Hepatocyte (in vitro differentiated cells): ENCODE results near the gene IFT122. TPM values are rescaled to one million over a fixed set of nuclear protein-coding genes. Genes with fewer than 3 reads are reported as not detected.

Experiments
- DNase-seq: peaks from one replicate; pipeline ENCODE4 v3.0.0-alpha.2; 2016; ENCODE audit warnings: low spot score
- H2AFZ ChIP-seq: fragments of 200-600 bp; sonication (generic); 2 replicates; pipeline ENCODE4 v1.6.0; 2016; ENCODE audit warnings: antibody characterized with exemption, mild to moderate bottlenecking
- H3K27ac ChIP-seq: fragments of 200-600 bp; sonication (generic); 2 replicates; pipeline ENCODE4 v1.5.1; 2016; ENCODE audit warnings: mild to moderate bottlenecking
- H3K27me3 ChIP-seq: fragments of 200-600 bp; sonication (generic); 2 replicates; pipeline ENCODE4 v1.6.1; 2016
- H3K36me3 ChIP-seq: fragments of 200-600 bp; sonication (generic); replicated peaks from 2 replicates; pipeline ENCODE4 v1.5.1; 2016; ENCODE audit warnings: low read depth; ENCODE audit not compliant: insufficient read depth
- H3K4me1 ChIP-seq: fragments of 200-600 bp; sonication (generic); 2 replicates; pipeline ENCODE4 v1.5.1; 2016; ENCODE audit warnings: mild to moderate bottlenecking, moderate library complexity; ENCODE audit not compliant: insufficient read depth
- H3K4me2 ChIP-seq: fragments of 200-600 bp; sonication (generic); 2 replicates; pipeline ENCODE4 v1.6.0; 2016
- H3K4me3 ChIP-seq: fragments of 200-600 bp; sonication (generic); 2 replicates; pipeline ENCODE4 v1.5.1; 2016; ENCODE audit warnings: mild to moderate bottlenecking
- H3K79me2 ChIP-seq: fragments of 200-600 bp; sonication (generic); 2 replicates; pipeline ENCODE4 v1.6.0; 2017; ENCODE audit warnings: mild to moderate bottlenecking
- H3K9me2 ChIP-seq: fragments of 200-600 bp; sonication (generic); replicated peaks from 2 replicates; pipeline ENCODE4 v1.6.0; 2017; ENCODE audit warnings: mild to moderate bottlenecking; ENCODE audit not compliant: insufficient read depth
- H3K9me3 ChIP-seq: fragments of 200-600 bp; sonication (generic); 2 replicates; pipeline ENCODE4 v1.5.1; 2016; ENCODE audit warnings: low read depth, mild to moderate bottlenecking
- H4K20me1 ChIP-seq: fragments of 200-600 bp; sonication (generic); 2 replicates; pipeline ENCODE4 v1.6.0; 2016; ENCODE audit warnings: mild to moderate bottlenecking; ENCODE audit not compliant: insufficient read depth, poor library complexity, severe bottlenecking
- EZH2 ChIP-seq: fragments of 200-600 bp; sonication (generic); IDR thresholded peaks from 2 replicates; pipeline ENCODE4 v1.6.1; 2016; ENCODE audit warnings: antibody characterized with exemption, mild to moderate bottlenecking, borderline replicate concordance
- EZH2phosphoT487 ChIP-seq: fragments of 200-600 bp; sonication (generic); IDR thresholded peaks from one replicate; pipeline ENCODE4 v1.6.1; 2018; ENCODE audit warnings: antibody characterized with exemption, mild to moderate bottlenecking, low read depth, moderate library complexity; ENCODE audit not compliant: unreplicated experiment, severe bottlenecking
- WGBS: methylation state at CpG from one replicate; pipeline ENCODE4 v1.1.6; 2016; ENCODE audit warnings: low lambda C conversion rate; ENCODE audit errors: missing lambda C conversion rate; 5-methylcytosine and 5-hydroxymethylcytosine counted together
- polyA plus RNA-seq: library from polyadenylated mRNA; unstranded; fragments of >200 nt; fragmentation: Nextera tagmentation; extraction: Ambion mirVana; gene quantifications from 2 replicates; pipeline ENCODE4 v1.2.1, GENCODE V29; 2016
- total RNA-seq: library from RNA; depleted of rRNA; stranded (reverse); fragments of >200 nt; gene quantifications from 2 replicates; pipeline ENCODE4 v1.2.3, GENCODE V29; 2014
- TF ChIP-seq, protein P1 (sequence below): fragments of 200-600 bp; sonication (generic); IDR thresholded peaks from 2 replicates; pipeline ENCODE4 v1.5.1; 2016; ENCODE audit warnings: antibody characterized with exemption, mild to moderate bottlenecking; ENCODE audit not compliant: poor library complexity

IFT122 gene
- total and polyA plus RNA-seq, 2 experiments from 2014 or later = 11.4 to 14.6 TPM

GRCh38 chr3:129418041-129418973, 21.7 kb upstream of the IFT122 start:
- Histone ChIP-seq H3K9me3 (no peaks in the 10 kb centered on the region), H3K9me2 (no peaks in the 10 kb centered on the region), H3K27me3 (no peaks in the 10 kb centered on the region), H2AFZ (no peak overlapping the region), H3K4me1 (peaks cover 18% of the 10 kb centered on the region), H3K4me3 (no peak overlapping the region), H3K79me2 (no peaks in the 10 kb centered on the region), H4K20me1 (no peaks in the 10 kb centered on the region), H3K27ac (peak overlapping the region; percentile 9), H3K36me3 (no peaks in the 10 kb centered on the region), H3K4me2 (no peak overlapping the region)
- WGBS = 79% methylated on average over 14 of the region's 14 CpGs
- DNase-seq = no peak
- TF ChIP-seq EZH2phosphoT487 = no peak
- TF ChIP-seq, protein P1, sequence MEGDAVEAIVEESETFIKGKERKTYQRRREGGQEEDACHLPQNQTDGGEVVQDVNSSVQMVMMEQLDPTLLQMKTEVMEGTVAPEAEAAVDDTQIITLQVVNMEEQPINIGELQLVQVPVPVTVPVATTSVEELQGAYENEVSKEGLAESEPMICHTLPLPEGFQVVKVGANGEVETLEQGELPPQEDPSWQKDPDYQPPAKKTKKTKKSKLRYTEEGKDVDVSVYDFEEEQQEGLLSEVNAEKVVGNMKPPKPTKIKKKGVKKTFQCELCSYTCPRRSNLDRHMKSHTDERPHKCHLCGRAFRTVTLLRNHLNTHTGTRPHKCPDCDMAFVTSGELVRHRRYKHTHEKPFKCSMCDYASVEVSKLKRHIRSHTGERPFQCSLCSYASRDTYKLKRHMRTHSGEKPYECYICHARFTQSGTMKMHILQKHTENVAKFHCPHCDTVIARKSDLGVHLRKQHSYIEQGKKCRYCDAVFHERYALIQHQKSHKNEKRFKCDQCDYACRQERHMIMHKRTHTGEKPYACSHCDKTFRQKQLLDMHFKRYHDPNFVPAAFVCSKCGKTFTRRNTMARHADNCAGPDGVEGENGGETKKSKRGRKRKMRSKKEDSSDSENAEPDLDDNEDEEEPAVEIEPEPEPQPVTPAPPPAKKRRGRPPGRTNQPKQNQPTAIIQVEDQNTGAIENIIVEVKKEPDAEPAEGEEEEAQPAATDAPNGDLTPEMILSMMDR = no peak
- no peak for TF ChIP-seq EZH2

DNA sequence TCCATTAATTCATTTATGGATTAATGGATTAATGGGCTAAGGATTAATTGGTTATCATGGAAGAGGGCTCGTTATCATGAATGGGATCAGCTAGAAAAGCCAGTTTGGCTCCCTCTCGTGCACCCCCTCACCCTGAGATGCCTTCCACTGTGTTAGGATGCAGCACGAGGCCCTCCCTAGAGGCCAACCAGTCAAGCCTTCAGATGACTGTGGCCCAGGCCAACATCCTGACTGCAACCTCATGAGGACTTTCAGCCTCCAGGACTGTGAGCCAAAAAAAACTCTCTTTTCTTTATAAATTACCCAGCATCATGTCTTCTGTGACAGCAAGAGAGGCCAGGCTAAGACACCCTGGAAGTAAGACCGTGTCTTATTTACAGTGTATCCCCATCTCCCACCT, 20.5 kb upstream of the IFT122 start:
- H3K27ac ChIP-seq = no peak overlapping the region
- no peaks in the 10 kb centered on the region for H3K9me2 ChIP-seq
- no peaks in the 10 kb centered on the region for H3K36me3 ChIP-seq
- no peak for TF ChIP-seq EZH2phosphoT487
- TF ChIP-seq, protein P1 = no peak
- TF ChIP-seq EZH2 = no peak
- H3K4me1 ChIP-seq = peaks cover 8% of the 10 kb centered on the region
- no peaks in the 10 kb centered on the region for H3K9me3 ChIP-seq
- H4K20me1 ChIP-seq = no peaks in the 10 kb centered on the region
- 85% methylated on average over 4 of the region's 4 CpGs for WGBS
- no peak overlapping the region for H3K4me3 ChIP-seq
- no peaks in the 10 kb centered on the region for H3K79me2 ChIP-seq
- H2AFZ ChIP-seq = no peak overlapping the region
- no peak for DNase-seq
- H3K27me3 ChIP-seq = no peaks in the 10 kb centered on the region
- H3K4me2 ChIP-seq = no peak overlapping the region

GRCh38 chr3:129421236-129421883, 18.7 kb upstream of the IFT122 start:
- Histone ChIP-seq H3K4me2 (no peak overlapping the region), H2AFZ (no peak overlapping the region), H3K9me3 (no peaks in the 10 kb centered on the region), H3K79me2 (no peaks in the 10 kb centered on the region), H3K36me3 (no peaks in the 10 kb centered on the region), H3K9me2 (no peaks in the 10 kb centered on the region), H3K27ac (no peak overlapping the region), H3K27me3 (no peaks in the 10 kb centered on the region), H3K4me1 (peaks cover 3% of the 10 kb centered on the region), H4K20me1 (no peaks in the 10 kb centered on the region), H3K4me3 (no peak overlapping the region)
- WGBS = 93% methylated on average over 12 of the region's 12 CpGs
- TF ChIP-seq, protein P1 = no peak
- DNase-seq = no peak
